HT-29 (cell line): ENCODE data around the gene KRABD2.
"Not testable (repeated sequence)": the region's sequence is repeated elsewhere in the genome, so short reads cannot be mapped to it uniquely, and the experiment has no call there.

ENCODE experiments used
- DNase-seq: peaks from one replicate; pipeline ENCODE4 v3.0.0-alpha.2; 2015; ENCODE audit warnings: low spot score

The KRABD2 gene

DNA sequence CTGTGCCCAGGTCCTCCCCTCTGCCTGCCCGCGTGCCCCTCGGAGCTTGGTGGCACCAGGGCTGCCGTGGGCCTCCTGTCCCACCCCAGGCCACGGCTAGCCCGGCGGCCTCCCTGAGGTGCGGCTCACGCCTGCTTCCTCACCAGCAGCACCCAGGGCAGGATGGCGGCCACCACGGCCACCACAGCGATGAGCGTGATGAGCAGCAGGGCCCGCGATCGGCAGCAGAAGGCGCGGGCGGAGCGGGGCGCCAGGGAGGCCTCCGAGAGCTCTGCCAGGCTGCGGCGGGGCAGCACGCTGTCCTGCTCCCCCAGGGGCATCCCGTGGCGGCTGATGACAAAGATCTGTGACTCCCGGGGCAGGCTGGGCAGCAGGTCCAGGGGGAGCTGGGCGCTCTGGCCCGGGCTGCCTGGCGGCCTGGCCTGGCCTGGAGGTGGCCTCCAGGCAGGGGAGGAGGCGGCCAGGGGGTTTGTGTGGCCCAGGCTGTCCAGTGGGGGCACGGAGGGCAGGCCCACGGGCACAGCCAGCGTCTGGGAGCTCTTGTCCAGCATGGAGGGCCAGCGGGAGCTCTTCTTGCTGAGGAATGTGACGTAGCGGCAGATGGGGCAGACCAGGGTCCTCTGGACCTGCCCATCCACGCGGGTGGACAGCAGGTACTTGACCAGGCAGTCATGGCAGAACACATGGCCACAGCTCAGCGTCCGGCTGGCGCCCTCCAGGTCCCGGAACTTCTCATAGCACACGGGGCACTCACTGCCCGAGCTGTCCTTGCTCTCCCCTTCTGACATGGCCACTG, 16.4 kb upstream of the KRABD2 start:
- DNase-seq, result no peak

DNA sequence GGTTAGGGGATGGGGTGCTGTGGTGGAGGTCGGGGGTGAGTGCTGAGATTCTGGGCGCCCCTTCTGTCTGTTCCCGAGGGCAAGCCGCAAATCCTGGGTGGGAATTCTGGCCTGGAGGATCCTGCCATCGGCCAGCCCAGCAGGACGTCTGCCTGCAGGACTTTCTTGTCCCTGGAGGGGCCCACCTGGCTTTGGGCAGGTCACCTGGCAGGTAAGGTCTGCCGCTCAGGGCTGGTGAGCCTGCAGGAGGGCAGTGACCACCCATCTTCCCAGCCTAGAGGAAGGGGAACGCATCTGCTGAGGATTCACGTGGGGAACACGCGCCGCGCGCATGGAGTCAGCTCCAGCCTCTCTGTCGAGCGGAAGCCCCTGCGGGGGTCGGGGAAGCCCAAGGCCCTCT, 15.8 kb upstream of the KRABD2 start:
- no peak for DNase-seq

DNA sequence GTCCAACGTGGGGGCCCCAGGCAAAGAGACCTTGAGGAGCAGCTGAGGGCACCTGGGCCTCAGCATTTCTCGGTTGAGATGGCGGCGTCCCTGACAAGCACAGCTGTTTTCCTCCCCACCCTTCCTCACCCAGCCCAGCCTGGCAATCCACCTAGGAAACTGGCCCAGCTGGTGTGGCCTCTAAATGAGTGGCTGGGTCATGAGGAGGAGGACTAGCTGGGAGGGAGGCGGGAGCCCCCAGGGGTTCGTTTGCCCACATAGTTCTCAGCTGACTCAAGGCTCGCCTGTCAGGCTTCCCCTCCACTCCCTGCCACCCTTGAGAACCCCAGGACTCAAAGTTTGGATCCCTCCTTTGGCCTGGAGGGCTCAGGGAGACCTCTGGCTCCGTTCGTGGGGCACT, 15.2 kb upstream of the KRABD2 start:
- no peak for DNase-seq

DNA sequence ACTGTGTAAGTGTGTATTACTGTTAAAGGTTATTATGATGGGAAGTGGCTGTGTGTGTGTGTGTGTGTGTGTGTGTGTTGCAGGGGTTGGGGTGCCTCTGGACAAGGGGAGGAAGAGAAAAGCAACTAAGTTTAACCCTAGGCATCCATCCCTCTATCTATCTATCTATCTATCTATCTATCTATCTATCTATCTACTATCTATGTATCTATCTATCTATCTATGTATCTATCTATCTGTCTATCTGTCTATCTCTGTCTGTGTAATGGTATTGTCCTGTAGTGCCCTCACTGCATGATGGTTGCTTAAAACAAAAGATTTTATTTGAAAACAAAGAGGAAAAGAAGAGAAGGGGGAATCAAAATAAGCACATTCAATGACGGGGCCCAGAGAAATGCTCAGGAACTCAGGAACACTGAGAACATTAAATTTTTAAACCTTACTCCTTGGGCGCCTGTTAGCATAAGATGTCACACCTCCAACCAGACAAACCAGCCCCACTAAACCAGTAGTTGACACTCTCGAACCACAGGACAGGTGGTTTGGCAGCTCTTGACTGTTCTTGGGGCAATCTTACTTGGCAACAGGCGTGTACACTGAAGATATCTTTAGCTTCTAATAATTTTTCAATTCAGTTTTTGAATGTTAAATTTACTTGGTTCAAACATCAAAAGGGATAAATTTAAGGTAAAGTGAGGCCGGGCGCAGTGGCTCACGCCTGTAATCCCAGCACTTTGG, 11.6 kb upstream of the KRABD2 start:
- DNase-seq, result no peak

GRCh38 chr17:8386841-8387240, 10.3 kb upstream of the KRABD2 start:
- no peak for DNase-seq

- no peak for DNase-seq
Observed at GRCh38 chr17:8384801-8385378, 8.4 kb upstream of the KRABD2 start.

- peak; percentile 97 for DNase-seq
Observed at GRCh38 chr17:8383143-8383822, 6.8 kb upstream of the KRABD2 start, which contains the start of gene RPL26. Gene RPL26 (minus strand): TSS chr17:8383193. CDS start chr17:8382310, 883 bp downstream.

DNA sequence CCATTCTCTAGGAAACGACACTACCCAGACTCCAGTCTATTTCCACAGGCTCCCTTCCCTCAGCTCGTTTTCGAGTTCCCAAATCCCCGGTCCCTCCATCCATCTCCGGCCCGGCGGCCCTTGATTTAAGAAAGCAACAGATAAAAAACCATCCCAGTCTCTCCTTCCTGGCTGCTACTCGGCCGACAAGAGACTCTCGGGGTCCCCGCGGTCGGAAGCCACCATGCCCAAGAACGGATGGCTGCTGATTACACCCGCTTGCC, 6.3 kb upstream of the KRABD2 start:
- DNase-seq, result no peak

DNA sequence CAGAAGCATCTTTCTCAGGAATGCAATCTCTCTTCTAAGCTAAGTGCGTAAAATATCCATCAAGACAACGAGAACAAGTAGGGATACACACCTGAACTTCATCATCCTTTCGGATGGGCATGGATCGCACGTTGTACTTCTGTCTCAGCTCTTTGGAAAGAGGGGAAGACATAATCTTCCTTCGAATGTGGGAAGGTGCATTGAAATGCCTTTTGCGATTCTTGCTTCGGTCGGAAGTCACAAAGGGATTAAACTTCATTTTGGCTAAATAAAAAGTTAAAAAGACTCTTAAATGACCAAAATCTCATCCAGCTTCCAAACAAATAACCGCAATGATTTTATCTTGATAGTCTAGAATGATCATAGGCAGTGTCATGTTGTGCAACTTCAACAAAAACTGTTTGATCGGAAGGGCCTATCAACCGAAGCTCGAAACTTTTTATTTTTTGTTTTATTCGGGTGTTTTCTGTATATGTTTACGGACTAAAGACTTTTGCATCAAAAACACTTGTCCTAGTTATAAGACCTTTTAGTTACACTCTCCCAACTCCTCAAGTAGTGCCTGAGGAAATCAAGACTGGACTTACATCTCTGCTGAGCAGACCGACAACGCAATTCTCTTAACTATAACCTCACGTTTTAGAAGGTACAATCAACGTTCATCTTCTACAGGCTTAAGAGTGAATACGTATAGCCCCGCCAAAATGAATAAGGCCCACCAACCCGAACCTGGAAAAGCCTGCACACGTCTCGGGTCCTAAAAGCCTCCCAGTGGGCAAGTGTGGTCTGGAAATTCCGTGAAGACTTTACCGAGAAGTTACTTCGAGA, 5.8 kb upstream of the KRABD2 start:
- peak; percentile 34 for DNase-seq

GRCh38 chr17:8380049-8380448, 3.5 kb upstream of the KRABD2 start:
- no peak for DNase-seq

DNA sequence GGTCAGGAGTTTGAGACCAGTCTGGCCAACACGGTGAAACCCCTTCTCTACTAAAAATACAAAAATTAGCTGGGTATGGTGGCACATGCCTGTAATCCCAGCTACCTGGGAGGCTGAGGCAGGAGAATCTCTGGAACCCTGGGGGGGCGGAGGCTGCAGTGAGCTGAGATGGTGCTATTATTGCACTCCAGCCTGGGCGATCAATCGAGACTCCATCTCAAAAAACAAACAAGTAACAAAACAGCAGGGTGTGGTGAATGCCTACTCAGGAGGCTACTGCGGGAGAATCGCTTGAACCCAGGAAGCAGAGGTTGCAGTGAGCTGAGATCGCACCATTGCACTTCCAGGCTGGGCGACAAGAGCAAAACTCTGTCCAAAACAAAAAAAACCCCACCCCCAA, 1.6 kb upstream of the KRABD2 start:
- DNase-seq, result not testable (repeated sequence)

GRCh38 chr17:8377422-8377821, 918 bp upstream of the KRABD2 start:
- DNase-seq, result no peak

DNA sequence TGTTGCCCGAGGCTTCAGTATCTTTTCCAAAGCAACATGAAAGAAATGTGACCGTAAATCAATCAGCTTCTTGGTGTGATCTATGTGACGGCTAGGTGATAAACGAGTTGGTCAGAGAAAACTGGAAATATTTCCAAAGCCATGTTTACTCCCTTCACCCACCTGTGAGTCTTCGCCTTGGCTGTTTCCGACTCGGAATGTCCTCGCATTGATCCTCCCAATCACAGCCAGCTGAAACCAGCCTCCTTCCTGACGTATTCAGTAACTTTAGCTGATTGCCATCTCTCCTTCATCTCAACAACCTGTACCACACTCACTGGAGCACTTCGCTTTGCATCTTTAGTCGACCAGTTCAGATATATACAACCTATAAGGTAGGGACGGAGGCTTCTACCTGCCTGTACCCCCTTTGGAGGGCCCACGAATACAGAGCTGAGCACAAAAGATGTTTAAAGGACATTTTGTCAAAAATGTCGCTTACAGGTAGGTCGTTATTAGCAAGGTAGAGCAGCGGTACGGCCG, 705 bp downstream of the KRABD2 start:
- peak; percentile 39 for DNase-seq

GRCh38 chr17:8373856-8374255, 2.6 kb downstream of the KRABD2 start:
- DNase-seq, result not testable (repeated sequence)

DNA sequence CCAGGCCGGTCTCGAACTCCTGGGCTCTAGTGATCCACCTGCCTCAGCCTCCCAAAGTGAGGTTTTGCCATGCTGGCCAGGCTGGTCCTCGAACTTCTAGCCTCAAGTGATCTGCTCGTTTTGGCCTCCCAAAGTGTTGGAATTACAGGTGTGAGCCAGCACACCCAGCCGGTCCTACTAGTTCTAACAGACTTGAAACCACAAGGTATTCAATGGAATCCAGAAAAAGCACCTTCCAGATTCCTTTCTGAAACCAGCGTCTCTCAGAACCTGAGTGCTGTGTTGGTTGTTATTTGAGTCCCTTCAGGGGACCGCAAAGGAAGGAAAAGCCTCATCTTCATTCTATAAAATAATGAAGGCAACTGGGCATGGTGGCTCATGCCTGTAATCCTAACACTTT, 4.1 kb downstream of the KRABD2 start:
- DNase-seq, result no peak

DNA sequence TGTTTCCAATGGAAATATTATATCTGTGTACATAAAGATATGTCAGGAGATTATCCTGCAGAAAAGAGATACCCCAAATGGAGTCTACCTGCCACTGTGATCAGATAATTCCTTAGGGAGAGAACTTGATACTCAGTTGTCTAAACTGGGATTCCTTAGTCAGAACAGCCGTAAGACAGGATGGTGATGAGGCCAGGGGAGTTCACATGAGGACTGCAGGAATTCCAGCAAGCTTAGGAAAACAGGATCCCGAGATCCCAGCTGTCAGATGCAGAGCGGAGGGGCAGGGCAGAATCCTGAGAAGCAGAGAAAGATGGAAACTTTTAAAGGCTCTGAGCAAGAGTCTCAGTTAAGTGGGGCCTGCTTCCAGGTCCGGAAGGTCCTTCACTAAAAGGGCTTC, 4.7 kb downstream of the KRABD2 start:
- DNase-seq, result no peak

GRCh38 chr17:8369944-8370343, 6.6 kb downstream of the KRABD2 start:
- DNase-seq, result no peak

DNA sequence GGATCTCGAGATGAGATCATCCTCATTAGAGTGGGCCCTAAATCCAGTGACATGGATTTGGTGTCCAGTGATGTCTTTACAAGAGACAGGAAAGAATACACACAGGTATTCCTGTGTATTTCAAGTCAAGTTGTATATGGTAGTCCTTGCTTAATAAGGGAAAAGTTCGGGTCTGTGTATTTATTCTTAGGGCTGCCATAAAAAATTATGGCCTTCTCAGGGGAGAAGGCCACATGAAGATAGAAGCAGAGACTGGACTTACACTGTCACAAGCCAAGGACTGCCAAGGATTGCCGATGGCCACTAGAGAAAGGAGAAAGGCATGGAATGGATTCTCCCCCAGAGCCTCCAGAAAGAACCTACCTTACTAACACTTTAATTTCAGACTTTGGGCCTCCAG, 8.3 kb downstream of the KRABD2 start:
- DNase-seq, result no peak

DNA sequence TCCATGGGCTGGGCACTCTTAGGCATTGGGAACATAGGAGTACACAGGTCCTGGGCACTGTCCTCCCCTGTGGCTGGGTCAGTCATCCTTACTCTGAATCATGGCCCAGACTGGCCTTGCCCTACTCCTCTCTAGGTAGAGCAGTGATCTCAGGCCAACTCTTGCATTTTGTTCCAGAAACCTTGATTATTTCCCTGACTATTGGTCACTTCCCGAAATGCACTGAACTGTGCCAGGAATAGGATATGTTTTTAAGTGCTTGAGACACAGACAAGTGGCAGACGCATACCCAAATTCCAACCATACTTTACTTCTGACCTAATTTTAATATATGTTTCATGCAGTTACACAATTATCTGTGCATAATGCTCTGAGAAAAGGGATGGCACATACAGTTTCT, 10.3 kb downstream of the KRABD2 start:
- DNase-seq, result no peak

- DNase-seq, result no peak
Observed at GRCh38 chr17:8365143-8365542, 11.4 kb downstream of the KRABD2 start.

- no peak for DNase-seq
Observed at GRCh38 chr17:8362651-8363332, 13.7 kb downstream of the KRABD2 start.
